Neural progenitor cell (in vitro differentiated cells): Measurements from ENCODE around the gene NFRKB.

ENCODE experiments used
- EZH2 ChIP-seq: fragments of 200-600 bp; sonication (generic); IDR thresholded peaks from 2 replicates; pipeline ENCODE4 v1.6.1; 2017; ENCODE audit warnings: antibody characterized with exemption, mild to moderate bottlenecking, moderate library complexity
- TF ChIP-seq, protein P1 (sequence below): fragments of 200-600 bp; sonication (generic); IDR thresholded peaks from 2 replicates; pipeline ENCODE4 v1.5.1; 2017; ENCODE audit warnings: antibody characterized with exemption, mild to moderate bottlenecking

DNA sequence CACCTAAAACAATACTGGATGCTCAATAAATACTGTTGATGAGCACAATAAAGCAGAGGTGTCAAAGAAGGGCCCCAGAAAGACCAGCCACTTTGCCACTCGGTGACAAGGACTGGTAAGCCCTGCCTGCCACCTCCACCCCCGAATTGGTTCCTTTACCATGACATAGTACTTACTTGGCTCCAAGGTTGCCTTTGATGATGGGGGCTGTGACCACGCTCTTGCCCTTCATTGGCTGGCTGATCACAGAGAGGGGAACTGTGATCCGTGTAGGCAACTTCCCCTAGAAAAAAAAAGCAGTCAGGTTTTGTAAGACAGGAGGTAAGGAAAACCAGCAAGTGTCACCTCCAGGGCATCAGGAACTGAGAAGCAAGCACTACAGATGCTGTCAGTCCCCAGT, 29.7 kb downstream of the NFRKB start:
- TF ChIP-seq, protein P1, sequence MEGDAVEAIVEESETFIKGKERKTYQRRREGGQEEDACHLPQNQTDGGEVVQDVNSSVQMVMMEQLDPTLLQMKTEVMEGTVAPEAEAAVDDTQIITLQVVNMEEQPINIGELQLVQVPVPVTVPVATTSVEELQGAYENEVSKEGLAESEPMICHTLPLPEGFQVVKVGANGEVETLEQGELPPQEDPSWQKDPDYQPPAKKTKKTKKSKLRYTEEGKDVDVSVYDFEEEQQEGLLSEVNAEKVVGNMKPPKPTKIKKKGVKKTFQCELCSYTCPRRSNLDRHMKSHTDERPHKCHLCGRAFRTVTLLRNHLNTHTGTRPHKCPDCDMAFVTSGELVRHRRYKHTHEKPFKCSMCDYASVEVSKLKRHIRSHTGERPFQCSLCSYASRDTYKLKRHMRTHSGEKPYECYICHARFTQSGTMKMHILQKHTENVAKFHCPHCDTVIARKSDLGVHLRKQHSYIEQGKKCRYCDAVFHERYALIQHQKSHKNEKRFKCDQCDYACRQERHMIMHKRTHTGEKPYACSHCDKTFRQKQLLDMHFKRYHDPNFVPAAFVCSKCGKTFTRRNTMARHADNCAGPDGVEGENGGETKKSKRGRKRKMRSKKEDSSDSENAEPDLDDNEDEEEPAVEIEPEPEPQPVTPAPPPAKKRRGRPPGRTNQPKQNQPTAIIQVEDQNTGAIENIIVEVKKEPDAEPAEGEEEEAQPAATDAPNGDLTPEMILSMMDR, result no peak
- no peak for TF ChIP-seq EZH2
